AG04450 (cell line): ENCODE measurements around the gene SLC39A13. TPM values are rescaled to one million over a fixed set of nuclear protein-coding genes. Genes with fewer than 3 reads are reported as not detected.

Source experiments
- CTCF ChIA-PET: fragments of 300-600, 350-600 bp; formaldehyde crosslinking; extraction: SDS; loops from one replicate; lab custom pipeline; 2022; ENCODE audit warnings: antibody characterized with exemption, inconsistent platforms; lab: Charles Lee
- POLR2A ChIA-PET: fragments of 350-600 bp; formaldehyde crosslinking; extraction: SDS; loops from one replicate; lab custom pipeline; 2021; ENCODE audit warnings: antibody characterized with exemption, inconsistent platforms; lab: Yijun Ruan, JAX
- DNase-seq: peaks from one replicate; pipeline ENCODE4 v3.0.0-alpha.2; 2011; ENCODE audit warnings: low read depth, low spot score
- H3K27ac ChIP-seq: one replicate; pipeline ENCODE4 v1.5.1; 2012; ENCODE audit warnings: low read depth, low read length, control low read depth
- H3K27me3 ChIP-seq: one replicate; pipeline ENCODE4 v1.6.0; 2012; ENCODE audit warnings: low read length; ENCODE audit not compliant: control insufficient read depth, insufficient read depth
- H3K4me3 ChIP-seq: 2 replicates; pipeline ENCODE4 v1.5.1; 2011; ENCODE audit warnings: mild to moderate bottlenecking, low read depth, low read length, control low read depth
- H3K9me3 ChIP-seq: 2 replicates; pipeline ENCODE4 v1.5.1; 2012; ENCODE audit warnings: low read length; ENCODE audit not compliant: control insufficient read depth, insufficient read depth
- polyA plus RNA-seq: library from polyadenylated mRNA; depleted of rRNA; stranded (reverse); fragments of >200 nt; gene quantifications from 2 replicates; pipeline ENCODE4 v1.2.3, GENCODE V29; 2011
- TF ChIP-seq, protein P1 (sequence below): IDR thresholded peaks from 2 replicates; pipeline ENCODE4 v1.5.1; 2011; ENCODE audit warnings: low read depth, low read length, control low read depth, inconsistent platforms

Gene SLC39A13
- polyA plus RNA-seq, 1 experiment: 54.4 TPM

DNA sequence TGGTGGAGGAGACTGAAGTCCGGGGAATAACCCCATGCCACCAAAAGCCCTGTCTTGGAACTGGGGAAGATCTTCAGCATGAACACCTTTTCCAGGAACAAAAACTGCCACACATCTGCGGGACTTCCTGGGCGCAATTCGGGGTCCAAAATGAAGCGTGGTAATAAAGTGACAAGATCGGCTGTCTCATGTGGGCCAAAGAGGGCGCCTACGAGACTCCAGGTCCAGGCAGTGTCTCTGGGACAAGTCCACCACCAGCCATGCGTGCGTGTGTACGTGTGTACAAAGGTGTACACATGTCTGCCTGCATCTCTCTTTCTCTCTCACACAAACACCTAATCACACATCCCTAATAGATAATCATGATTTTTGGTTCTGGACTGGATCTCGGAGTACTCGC is 47.0 kb upstream of the SLC39A13 start:
- no peak overlapping the region for H3K27ac ChIP-seq
- H3K9me3 ChIP-seq: no peaks in the 10 kb centered on the region
- POLR2A ChIA-PET: interaction anchor here (0.6 kb wide), 1 partner anchor 48 kb away, joined by 3 read pairs; no protein-coding TSS in a partner anchor
- peaks cover 6% of the 10 kb centered on the region for H3K27me3 ChIP-seq
- TF ChIP-seq, protein P1, sequence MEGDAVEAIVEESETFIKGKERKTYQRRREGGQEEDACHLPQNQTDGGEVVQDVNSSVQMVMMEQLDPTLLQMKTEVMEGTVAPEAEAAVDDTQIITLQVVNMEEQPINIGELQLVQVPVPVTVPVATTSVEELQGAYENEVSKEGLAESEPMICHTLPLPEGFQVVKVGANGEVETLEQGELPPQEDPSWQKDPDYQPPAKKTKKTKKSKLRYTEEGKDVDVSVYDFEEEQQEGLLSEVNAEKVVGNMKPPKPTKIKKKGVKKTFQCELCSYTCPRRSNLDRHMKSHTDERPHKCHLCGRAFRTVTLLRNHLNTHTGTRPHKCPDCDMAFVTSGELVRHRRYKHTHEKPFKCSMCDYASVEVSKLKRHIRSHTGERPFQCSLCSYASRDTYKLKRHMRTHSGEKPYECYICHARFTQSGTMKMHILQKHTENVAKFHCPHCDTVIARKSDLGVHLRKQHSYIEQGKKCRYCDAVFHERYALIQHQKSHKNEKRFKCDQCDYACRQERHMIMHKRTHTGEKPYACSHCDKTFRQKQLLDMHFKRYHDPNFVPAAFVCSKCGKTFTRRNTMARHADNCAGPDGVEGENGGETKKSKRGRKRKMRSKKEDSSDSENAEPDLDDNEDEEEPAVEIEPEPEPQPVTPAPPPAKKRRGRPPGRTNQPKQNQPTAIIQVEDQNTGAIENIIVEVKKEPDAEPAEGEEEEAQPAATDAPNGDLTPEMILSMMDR: no peak
- no peak for DNase-seq
- no peak overlapping the region for H3K4me3 ChIP-seq
- CTCF ChIA-PET: interaction anchor here (0.8 kb wide), 1 partner anchor 8 kb away, joined by 3 read pairs; no protein-coding TSS in a partner anchor

DNA sequence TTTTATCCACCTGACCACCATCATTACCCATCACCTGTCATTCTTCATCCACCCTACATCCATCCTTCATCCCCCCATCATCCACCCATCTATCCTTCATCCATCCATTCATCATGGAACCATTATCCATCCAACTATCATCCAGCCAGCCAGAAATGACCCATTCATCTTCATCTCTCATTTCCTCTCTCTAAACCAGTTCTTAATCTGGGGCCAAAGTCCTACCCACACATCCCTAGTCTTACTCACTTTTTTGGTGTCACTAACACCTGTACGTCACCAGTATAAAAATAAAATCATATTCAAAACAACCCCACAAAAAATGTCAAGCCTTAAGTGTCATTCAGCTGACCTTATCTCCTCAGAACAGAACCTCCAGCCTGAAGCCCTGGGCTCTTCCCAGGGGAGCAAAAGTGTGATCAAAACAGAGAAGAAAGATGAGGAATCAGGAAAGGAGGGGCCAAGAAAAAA is 42.3 kb upstream of the SLC39A13 start:
- DNase-seq: no peak
- Histone ChIP-seq H3K9me3 (no peaks in the 10 kb centered on the region), H3K27me3 (peaks cover 11% of the 10 kb centered on the region), H3K4me3 (no peak overlapping the region), H3K27ac (no peak overlapping the region)
- CTCF ChIA-PET: no interaction called here
- TF ChIP-seq, protein P1: no peak
- POLR2A ChIA-PET: no interaction called here

DNA sequence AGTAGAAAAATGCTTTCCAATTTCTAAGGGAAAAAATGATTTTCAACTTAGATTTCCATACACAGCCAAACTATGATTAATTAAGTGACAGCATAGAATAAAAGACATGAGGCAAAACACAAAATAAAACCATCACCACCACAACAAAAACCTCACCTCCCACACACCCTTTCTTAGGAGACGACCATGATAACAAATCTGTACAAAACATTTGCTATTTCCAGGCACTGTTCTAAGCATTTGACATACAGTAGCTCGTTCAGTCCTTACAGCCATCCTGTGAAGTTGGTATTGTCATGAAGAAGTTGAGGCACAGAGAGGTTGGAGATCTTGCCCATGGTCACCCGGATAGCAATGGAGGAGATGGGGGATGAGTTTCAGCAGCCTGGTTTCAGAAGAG is 38.7 kb upstream of the SLC39A13 start:
- DNase-seq: no peak
- TF ChIP-seq, protein P1: no peak
- H3K27ac ChIP-seq: no peak overlapping the region
- CTCF ChIA-PET: interaction anchor here (0.6 to 1.9 kb wide), 3 partner anchors 9 to 492 kb away, joined by 3 to 6 read pairs (median 3); no protein-coding TSS in a partner anchor
- no peaks in the 10 kb centered on the region for H3K9me3 ChIP-seq
- H3K27me3 ChIP-seq: peaks cover 6% of the 10 kb centered on the region
- POLR2A ChIA-PET: no interaction called here
- no peak overlapping the region for H3K4me3 ChIP-seq

DNA sequence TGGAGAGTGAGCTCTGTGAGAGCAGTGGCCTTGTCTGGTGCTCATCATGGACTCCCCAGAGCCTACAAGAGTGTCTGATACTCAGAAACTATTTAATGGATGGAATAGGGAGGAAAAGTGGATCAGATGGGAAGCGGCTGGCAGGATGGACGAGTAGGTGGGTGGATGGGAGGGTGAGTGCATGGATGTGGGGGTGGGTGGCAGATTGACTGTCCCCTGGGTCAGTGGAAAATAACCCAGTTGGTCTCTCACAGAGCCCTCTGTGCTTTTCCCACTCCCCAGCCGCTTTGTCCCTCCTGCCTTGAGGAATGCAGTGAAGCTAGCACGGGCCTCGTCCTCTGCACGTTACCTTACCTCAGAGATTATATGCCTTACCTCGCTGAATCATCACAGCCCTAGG is 36.0 kb upstream of the SLC39A13 start:
- Histone ChIP-seq H3K9me3 (no peaks in the 10 kb centered on the region), H3K27ac (no peak overlapping the region), H3K4me3 (no peak overlapping the region), H3K27me3 (peaks cover 2% of the 10 kb centered on the region)
- CTCF ChIA-PET: interaction anchor here (0.5 to 2.9 kb wide), 4 partner anchors 39 to 245 kb away, joined by 3 to 39 read pairs (median 13); no protein-coding TSS in a partner anchor
- POLR2A ChIA-PET: interaction anchor here (0.7 to 1.0 kb wide), 2 partner anchors 35 to 52 kb away, joined by 3 to 4 read pairs; no protein-coding TSS in a partner anchor
- TF ChIP-seq, protein P1: no peak
- no peak for DNase-seq
